HFF-Myc (cell line): ENCODE measurements around the gene TSPAN9.

Experiments used
- DNase-seq: peaks from one replicate; pipeline ENCODE4 v3.0.0-alpha.2; 2011; ENCODE audit warnings: low read depth; ENCODE audit errors: extremely low read depth
- H3K4me3 ChIP-seq: replicated peaks from 2 replicates; pipeline ENCODE4 v1.5.1; 2011; ENCODE audit warnings: low read depth, mild to moderate bottlenecking, control low read depth, low read length
- TF ChIP-seq, protein P1 (sequence below): IDR thresholded peaks from 2 replicates; pipeline ENCODE4 v1.5.1; 2012; ENCODE audit warnings: mild to moderate bottlenecking, low read depth, low read length, control low read depth; ENCODE audit errors: missing control alignments

The TSPAN9 gene

DNA sequence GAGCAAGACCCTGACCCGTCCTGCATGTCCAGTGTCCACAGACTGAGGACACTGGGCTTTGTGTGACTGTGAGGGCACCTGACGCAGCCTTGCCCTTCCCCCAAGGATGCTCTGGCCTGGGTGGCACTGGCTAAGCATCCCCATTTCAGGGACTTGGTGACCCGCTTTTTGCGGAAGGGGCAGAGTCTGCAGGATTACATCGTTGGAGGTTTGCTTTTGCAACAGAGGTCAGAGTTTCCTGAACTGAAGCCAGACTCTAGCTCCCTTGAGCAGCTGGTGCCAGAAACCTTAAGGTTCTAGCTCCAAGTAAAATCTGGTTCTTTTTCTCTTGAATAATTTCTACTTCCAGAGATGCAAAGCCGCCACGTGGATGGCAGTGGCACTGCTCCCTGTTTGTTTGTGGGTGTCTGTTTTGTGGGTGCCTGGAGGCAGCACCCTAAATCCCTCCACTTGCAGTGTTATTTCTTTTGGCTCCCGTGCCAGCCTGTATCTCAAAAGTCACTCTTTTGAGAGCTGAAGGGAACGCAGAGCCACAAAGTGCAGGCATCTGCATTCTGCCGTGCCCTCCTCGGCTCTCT, 184.7 kb downstream of the TSPAN9 start:
- TF ChIP-seq, protein P1, sequence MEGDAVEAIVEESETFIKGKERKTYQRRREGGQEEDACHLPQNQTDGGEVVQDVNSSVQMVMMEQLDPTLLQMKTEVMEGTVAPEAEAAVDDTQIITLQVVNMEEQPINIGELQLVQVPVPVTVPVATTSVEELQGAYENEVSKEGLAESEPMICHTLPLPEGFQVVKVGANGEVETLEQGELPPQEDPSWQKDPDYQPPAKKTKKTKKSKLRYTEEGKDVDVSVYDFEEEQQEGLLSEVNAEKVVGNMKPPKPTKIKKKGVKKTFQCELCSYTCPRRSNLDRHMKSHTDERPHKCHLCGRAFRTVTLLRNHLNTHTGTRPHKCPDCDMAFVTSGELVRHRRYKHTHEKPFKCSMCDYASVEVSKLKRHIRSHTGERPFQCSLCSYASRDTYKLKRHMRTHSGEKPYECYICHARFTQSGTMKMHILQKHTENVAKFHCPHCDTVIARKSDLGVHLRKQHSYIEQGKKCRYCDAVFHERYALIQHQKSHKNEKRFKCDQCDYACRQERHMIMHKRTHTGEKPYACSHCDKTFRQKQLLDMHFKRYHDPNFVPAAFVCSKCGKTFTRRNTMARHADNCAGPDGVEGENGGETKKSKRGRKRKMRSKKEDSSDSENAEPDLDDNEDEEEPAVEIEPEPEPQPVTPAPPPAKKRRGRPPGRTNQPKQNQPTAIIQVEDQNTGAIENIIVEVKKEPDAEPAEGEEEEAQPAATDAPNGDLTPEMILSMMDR: peak; percentile 2
- no peak for DNase-seq
- no peak overlapping the region for H3K4me3 ChIP-seq

DNA sequence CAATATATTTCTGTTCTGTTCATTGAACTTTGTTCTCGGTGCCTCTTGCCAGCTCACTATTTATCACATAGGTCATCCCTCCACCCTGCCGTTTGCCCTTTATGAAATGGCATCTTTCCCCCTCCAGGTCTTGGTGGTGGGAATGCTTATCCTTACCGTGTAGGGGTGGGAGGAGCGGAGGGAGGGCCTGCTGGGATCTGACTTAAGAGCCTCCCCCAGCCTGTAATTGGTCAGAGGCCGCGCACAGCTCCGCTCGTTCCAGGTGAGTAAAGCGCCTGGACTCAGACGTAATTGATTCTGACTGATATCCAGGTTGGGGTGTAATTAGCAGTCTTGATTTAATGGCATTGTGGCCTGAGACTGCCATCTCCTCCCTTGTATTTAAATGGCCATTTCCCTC, 185.3 kb downstream of the TSPAN9 start:
- TF ChIP-seq, protein P1: no peak
- H3K4me3 ChIP-seq: no peak overlapping the region
- no peak for DNase-seq

- no peak overlapping the region for H3K4me3 ChIP-seq
- DNase-seq: no peak
- TF ChIP-seq, protein P1: no peak
Measured at GRCh38 chr12:3263282-3263681, 186.1 kb downstream of the TSPAN9 start.

DNA sequence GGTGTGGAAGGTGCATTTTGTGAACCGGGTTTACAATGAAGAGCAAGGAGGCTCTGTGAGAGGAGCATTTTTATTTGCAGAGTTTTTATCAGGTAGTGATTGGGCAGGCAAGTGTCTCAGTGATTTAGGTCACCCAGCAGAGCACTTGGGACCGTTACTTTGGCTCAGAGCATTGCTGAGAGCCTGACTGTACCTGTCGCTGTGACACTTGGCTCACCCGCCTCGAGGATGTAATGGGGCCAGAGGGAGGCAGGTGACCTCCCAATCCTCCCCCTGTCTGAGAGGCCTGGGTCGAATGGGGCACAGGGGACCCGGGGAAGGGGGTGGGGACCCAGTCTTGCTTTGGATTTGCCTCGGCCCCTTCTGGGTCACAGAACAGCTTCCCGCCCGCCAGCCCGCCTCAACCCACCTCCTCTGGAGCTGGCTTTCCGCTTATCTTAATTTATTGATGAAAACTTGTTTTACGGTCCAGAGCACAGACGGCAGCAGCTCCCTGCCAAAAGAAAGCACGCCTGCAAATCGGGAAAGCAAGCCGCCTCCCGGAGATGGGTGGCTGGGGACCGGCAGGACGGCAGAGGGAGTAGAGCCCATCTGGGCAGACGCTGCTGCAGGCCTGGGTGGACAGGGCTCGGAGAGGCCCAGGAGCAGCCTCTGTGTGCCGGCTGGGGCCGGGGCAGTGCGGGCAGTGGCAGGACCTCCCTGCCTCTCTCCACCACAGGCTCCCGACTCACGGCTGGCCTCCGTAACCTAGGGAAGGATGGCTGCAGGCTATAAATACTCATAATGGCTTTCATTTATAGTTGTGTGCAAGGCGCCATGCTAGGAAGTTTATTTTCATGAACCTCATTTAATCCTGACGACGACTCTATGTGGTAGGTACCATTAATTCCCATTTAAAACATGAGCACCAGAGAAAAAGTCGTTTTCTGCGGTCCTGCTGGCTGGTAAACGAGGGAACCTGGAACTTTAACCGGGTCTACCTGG, 187.1 kb downstream of the TSPAN9 start:
- no peak for DNase-seq
- H3K4me3 ChIP-seq: no peak overlapping the region
- TF ChIP-seq, protein P1: no peak

DNA sequence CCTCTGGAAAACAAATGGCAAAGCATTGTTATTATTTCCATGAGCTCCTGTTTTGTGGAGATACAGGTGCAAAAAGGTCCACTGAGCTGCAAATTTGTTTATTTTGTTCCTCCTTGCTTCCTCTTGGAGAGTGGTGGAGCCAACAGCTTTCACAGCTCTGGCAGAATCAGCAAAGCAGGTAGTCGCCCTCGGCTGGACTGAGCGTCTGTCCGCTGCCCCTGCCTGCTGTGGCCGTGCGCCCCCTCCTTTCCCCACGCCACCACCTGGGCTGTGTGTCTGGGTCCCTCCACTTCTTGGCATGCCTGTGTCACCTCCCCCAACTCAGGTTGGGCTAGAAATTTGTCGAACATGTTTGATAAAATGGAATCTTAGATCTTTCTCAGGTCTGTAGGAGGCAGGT, 188.2 kb downstream of the TSPAN9 start:
- no peak overlapping the region for H3K4me3 ChIP-seq
- DNase-seq: no peak
- TF ChIP-seq, protein P1: no peak

GRCh38 chr12:3266638-3267037, 189.5 kb downstream of the TSPAN9 start:
- no peak overlapping the region for H3K4me3 ChIP-seq
- DNase-seq: no peak
- TF ChIP-seq, protein P1: no peak
